Heart left ventricle (tissue), 16 donors: Measurements from ENCODE around the gene DSCAML1. TPM values are rescaled to one million over a fixed set of nuclear protein-coding genes. Genes with fewer than 3 reads are reported as not detected.

Experiments
- ATAC-seq, 4 donors: fragments of 200-7000 bp; cut with Tn5 transposase; one replicate each; pipeline ENCODE4 v1.9.1; 2020 to 2022; ENCODE audit warnings: moderate library complexity in 4 of 4, mild to moderate bottlenecking in 3 of 4, moderate number of reproducible peaks in 1 of 4
- DNase-seq, 5 donors: peaks; one replicate each; pipeline ENCODE4 v3.0.0-alpha.2; 2020
- H3K27ac ChIP-seq, 12 donors: fragments of 200-600 bp; sonication (generic) in 4 of 12; one replicate each; pipeline versions ENCODE4 v1.5.0 to v1.8.0; 2016 to 2022; ENCODE audit warnings: mild to moderate bottlenecking in 2 of 12
- H3K27me3 ChIP-seq, 9 donors: fragments of 200-600 bp; sonication (generic) in 2 of 9; one replicate each; pipeline versions ENCODE4 v1.5.1 to v1.8.0; 2016 to 2022; ENCODE audit warnings: mild to moderate bottlenecking in 3 of 9
- H3K36me3 ChIP-seq, 9 donors: fragments of 200-600 bp; sonication (generic) in 2 of 9; one replicate each; pipeline versions ENCODE4 v1.5.0 to v1.8.0; 2018 to 2022; ENCODE audit warnings: mild to moderate bottlenecking in 2 of 9
- H3K4me1 ChIP-seq, 12 donors: fragments of 200-600 bp; sonication (generic) in 4 of 12; one replicate each; pipeline versions ENCODE4 v1.5.0 to v1.8.0; 2016 to 2022; ENCODE audit warnings: mild to moderate bottlenecking in 3 of 12
- H3K4me3 ChIP-seq, 12 donors: fragments of 200-600 bp; sonication (generic) in 4 of 12; one replicate each; pipeline versions ENCODE4 v1.5.0 to v1.8.0; 2017 to 2022; ENCODE audit warnings: mild to moderate bottlenecking in 9 of 12, moderate library complexity in 4 of 12
- H3K9me3 ChIP-seq, 12 donors: fragments of 200-600 bp; sonication (generic) in 4 of 12; one replicate each; pipeline versions ENCODE4 v1.5.0 to v1.8.0; 2016 to 2022; ENCODE audit warnings: mild to moderate bottlenecking in 1 of 12
- POLR2A ChIP-seq, 2 donors: fragments of 450-650 bp; IDR thresholded peaks; one replicate each; pipeline ENCODE4 v1.6.1; 2017; ENCODE audit warnings: antibody characterized with exemption in 2 of 2, mild to moderate bottlenecking in 2 of 2, moderate library complexity in 2 of 2
- WGBS, 4 donors: extraction: QIAGEN DNeasy Blood & Tissue Kit in 2 of 4; methylation state at CpG; one replicate each; pipeline versions ENCODE4 v1.1.5 to v1.1.7; 2013 to 2018; 5-methylcytosine and 5-hydroxymethylcytosine counted together
- intact Hi-C, 10 donors: fragments of 100-400 bp; cut with DNase I; formaldehyde crosslinking; loops; one replicate each; pipeline versions ENCODE4 v1.11.1 to v1.14.2; 2022
- polyA plus RNA-seq, 2 donors: library from polyadenylated mRNA; stranded (reverse); fragments of 200-250 nt; gene quantifications; one replicate each; pipeline ENCODE4 v1.2.3, GENCODE V29; 2013
- total RNA-seq, 9 donors: library from RNA; depleted of rRNA in 2 of 9; stranded (reverse); fragments of >200 nt in 2 of 9; fragmentation: NEBNext Ultra II Directional in 3 of 9; extraction: Animal tissue kit (Norgen Biotek cat#: 25700) in 3 of 9; gene quantifications; one replicate each; pipeline versions ENCODE4 v1.1.0 to v1.2.4, GENCODE V29; 2016 to 2023
- TF ChIP-seq, protein P1 (sequence below), 12 donors: fragments of 200-600 bp; sonication (generic) in 4 of 12; IDR thresholded peaks; one replicate each; pipeline versions ENCODE4 v1.5.0 to v1.8.0; 2018 to 2022; ENCODE audit warnings: antibody characterized with exemption in 12 of 12, mild to moderate bottlenecking in 5 of 12
- donor health status: ischemic (EF 13 %, LVEDD 7.1; RV severe dilation, severe dysfunction).
- donor health status: healthy with polysubstance abuse.
- donor health status: DM: no; HTN: yes; CAD: no.
- donor health status: DM: no; HTN: no; CAD: no.
- donor health status: ischemic (EF 25% LVEDD 6.9; RV normal size, moderate dysfunction).
- donor health status: ischemic (EF 25% LVEDD 5.7; RV mildly dilated, moderate dysfunction).
- donor health status: healthy.
- donor health status: DM: yes; HTN: yes; CAD: no.
- donor health status: ischemic (EF 35%, LVEDD 5.7; RV mildly dilated, moderate dysfunction).
- donor health status: nonischemic (EF 11% LVEDD 7.7; RV severe dilation, severe dysfunction).
- donor health status: DM: yes; HTN: yes; CAD: no.
- donor health status: PGD.
- donor health status: ischemic (EF 29% LVEDD 5.4; RV normal size, mild dysfunction).
- donor health status: nonischemic (EF 23%, LVEDD 6.1; RV moderate dilation, normal function).

The DSCAML1 gene
- total and polyA plus RNA-seq, 11 donors, result 0.05 to 1.7 (median 0.76) TPM

DNA sequence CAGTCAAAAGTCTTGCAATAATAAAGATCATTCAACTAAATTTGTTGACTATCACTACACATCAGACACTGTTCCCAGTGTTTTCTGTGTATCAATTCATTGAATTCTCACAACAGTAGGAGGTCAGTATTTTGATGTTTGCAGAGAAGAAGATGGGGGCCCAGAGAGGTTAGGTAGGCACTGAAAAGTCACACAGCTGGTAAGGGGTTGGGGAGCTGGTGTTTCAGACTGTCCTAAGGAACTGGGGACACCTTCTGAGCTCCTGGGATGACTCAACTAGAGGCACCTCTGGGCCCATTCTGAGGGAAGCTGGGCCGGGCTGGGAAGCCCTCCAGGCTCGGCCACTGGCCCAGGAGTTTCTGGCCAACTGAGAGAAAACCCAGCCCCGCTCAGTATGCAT is 180.0 kb downstream of the DSCAML1 start:
- no peak for ATAC-seq
- Histone ChIP-seq H3K9me3 (peaks cover 0 to 11% (median 7%) of the 10 kb centered on the region in 12 donors), H3K4me3 (no peak overlapping the region), H3K27ac (no peak overlapping the region), H3K27me3 (no peaks in the 10 kb centered on the region), H3K36me3 (no peaks in the 10 kb centered on the region), H3K4me1 (peaks cover 0 to 18% (median 0%) of the 10 kb centered on the region in 12 donors)
- intact Hi-C loops, result no loop called here
- TF ChIP-seq POLR2A (IDR thresholded peaks at IDR 0.05), result no peak
- TF ChIP-seq, protein P1, sequence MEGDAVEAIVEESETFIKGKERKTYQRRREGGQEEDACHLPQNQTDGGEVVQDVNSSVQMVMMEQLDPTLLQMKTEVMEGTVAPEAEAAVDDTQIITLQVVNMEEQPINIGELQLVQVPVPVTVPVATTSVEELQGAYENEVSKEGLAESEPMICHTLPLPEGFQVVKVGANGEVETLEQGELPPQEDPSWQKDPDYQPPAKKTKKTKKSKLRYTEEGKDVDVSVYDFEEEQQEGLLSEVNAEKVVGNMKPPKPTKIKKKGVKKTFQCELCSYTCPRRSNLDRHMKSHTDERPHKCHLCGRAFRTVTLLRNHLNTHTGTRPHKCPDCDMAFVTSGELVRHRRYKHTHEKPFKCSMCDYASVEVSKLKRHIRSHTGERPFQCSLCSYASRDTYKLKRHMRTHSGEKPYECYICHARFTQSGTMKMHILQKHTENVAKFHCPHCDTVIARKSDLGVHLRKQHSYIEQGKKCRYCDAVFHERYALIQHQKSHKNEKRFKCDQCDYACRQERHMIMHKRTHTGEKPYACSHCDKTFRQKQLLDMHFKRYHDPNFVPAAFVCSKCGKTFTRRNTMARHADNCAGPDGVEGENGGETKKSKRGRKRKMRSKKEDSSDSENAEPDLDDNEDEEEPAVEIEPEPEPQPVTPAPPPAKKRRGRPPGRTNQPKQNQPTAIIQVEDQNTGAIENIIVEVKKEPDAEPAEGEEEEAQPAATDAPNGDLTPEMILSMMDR (IDR thresholded peaks at IDR 0.05), result no peak
- no peak for DNase-seq
- 89 to 94% (median 91%) methylated on average over 3 of the region's 3 CpGs for WGBS, 4 donors

DNA sequence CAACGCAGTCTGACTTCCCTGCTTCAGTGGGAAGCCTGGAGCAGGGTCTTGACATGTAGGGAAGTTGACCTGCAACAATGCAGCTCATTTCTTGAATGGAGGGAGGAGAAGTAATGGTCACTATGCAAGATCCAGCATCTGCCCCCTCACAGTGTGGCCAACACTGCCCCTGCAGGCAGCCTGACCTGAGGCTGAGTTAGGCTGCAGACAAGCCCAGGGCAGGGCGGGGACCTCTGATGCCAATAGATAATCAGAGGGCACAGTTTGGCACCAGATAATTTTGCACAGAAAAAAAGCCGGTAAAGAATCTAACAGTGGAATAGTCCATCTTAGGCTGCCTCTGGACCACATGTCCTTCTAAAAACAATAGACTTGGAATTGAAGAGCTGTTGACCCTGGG is 182.3 kb downstream of the DSCAML1 start:
- 90 to 97% (median 92%) methylated on average over 3 of the region's 3 CpGs for WGBS, 4 donors
- Histone ChIP-seq H3K36me3 (no peaks in the 10 kb centered on the region), H3K4me1 (peaks cover 0 to 10% (median 0%) of the 10 kb centered on the region in 12 donors), H3K4me3 (no peak overlapping the region), H3K27me3 (no peaks in the 10 kb centered on the region), H3K9me3 (no peaks in the 10 kb centered on the region), H3K27ac (no peak overlapping the region)
- TF ChIP-seq, protein P1 (IDR thresholded peaks at IDR 0.05), result no peak
- ATAC-seq (no peak), DNase-seq (no peak)
- intact Hi-C loops, result no loop called here

DNA sequence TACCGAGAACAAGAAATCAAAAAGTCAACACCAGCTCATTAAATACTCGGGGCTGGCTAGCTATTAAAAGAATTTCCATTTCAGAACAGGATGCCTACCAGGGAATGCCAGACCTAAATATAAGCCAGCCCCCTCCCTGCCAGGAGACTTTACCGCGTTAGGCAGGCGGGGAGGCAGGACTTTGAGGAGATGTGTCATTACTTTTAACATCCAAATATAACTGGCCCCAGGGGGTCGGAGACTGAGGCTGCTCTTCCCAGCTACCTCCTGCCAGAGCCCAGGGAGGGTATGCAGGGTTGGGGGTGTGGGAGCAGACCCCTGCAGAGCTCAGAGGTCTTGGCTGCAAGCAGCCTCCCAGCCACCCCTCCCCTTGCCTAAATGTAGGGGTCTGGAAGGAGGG is 183.5 kb downstream of the DSCAML1 start:
- ATAC-seq, result peak; percentile 50 to 70 (median 60)

DNA sequence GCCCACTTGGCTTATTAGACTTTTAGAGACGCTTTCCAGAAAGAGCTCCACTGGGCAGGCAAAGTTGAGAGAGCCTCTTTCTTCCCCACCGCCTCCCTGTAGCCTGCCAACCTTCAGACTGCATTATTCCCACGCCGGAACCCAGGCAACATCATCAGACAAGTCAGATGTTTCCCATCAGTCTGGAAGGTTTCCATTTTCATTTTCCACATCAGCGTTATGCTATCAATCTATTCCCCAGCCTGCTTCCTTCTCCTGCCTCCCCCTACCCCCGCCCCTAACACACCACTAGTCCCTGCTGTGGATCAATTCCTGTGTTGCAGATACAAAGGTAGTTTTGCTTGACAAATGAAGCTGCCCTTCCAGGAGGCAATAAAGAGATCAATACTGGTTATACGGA is 184.8 kb downstream of the DSCAML1 start:
- Histone ChIP-seq H3K27me3 (no peaks in the 10 kb centered on the region), H3K27ac (no peak overlapping the region), H3K9me3 (no peaks in the 10 kb centered on the region), H3K4me1 (peaks cover 0 to 9% (median 0%) of the 10 kb centered on the region in 12 donors), H3K4me3 (no peak overlapping the region), H3K36me3 (no peaks in the 10 kb centered on the region)
- intact Hi-C loops, result no loop called here
- no peak for DNase-seq
- no peak for ATAC-seq
- WGBS, 4 donors, result 80 to 87% (median 83%) methylated on average over 7 of the region's 7 CpGs
- TF ChIP-seq POLR2A (IDR thresholded peaks at IDR 0.05), result no peak

More for the DNA sequence above, 183.5 kb downstream of the DSCAML1 start:
- H3K4me1 ChIP-seq, result peaks cover 0 to 9% (median 0%) of the 10 kb centered on the region in 12 donors
- no peaks in the 10 kb centered on the region for H3K27me3 ChIP-seq
- no peak overlapping the region for H3K4me3 ChIP-seq
- 31 to 53% (median 41%) methylated on average over 6 of the region's 6 CpGs for WGBS, 4 donors
- H3K27ac ChIP-seq, result no peak overlapping the region
- TF ChIP-seq, protein P1 (IDR thresholded peaks at IDR 0.05), result no peak
- no peak for TF ChIP-seq POLR2A (IDR thresholded peaks at IDR 0.05)
- no peaks in the 10 kb centered on the region for H3K9me3 ChIP-seq
- no peaks in the 10 kb centered on the region for H3K36me3 ChIP-seq
- intact Hi-C loops, result no loop called here
- no peak for DNase-seq

DNA sequence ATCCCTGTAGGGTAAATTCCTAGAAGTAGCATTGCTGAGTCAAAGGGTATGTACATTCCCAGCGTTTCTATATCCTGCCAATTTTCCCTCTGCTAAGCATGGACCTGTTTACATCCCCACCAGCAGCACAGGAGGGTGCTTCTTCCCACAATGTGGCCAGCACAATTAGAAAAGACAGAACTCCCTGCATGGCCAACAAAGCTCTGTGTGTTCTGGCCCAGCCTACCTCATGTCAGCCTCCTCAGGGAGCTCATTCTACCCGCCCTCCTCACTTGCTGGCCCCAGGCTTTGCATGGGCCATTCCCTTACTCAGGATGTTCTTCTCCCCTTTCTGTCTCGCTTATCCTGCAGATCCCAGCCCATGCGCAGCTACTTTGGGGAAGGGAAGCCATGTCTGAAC is 186.1 kb downstream of the DSCAML1 start:
- H3K4me3 ChIP-seq, result no peak overlapping the region
- no peaks in the 10 kb centered on the region for H3K36me3 ChIP-seq
- TF ChIP-seq, protein P1 (IDR thresholded peaks at IDR 0.05), result no peak
- no peak for TF ChIP-seq POLR2A (IDR thresholded peaks at IDR 0.05)
- intact Hi-C loops, result no loop called here
- H3K27me3 ChIP-seq, result no peaks in the 10 kb centered on the region
- 81 to 93% (median 87%) methylated on average over 4 of the region's 4 CpGs for WGBS, 4 donors
- H3K9me3 ChIP-seq, result no peaks in the 10 kb centered on the region
- ATAC-seq (no peak), DNase-seq (no peak)
- H3K27ac ChIP-seq, result no peak overlapping the region
- peaks cover 0 to 9% (median 0%) of the 10 kb centered on the region in 12 donors for H3K4me1 ChIP-seq
